ENCODE results near the gene MYLK. TPM values are rescaled to one million over a fixed set of nuclear protein-coding genes. Genes with fewer than 3 reads are reported as not detected.

The MYLK gene
- polyA plus RNA-seq, 3 donors, result 0.35 to 1.3 (median 0.51) TPM

- TF ChIP-seq CTCF (IDR thresholded peaks at IDR 0.05), result no peak
- Mint-ChIP-seq H3K27ac (no peak overlapping the region), H3K27me3 (ENCODE audit: low read depth in 3 of 3) (peaks cover 0 to 6% (median 1%) of the 10 kb centered on the region in 3 donors), H3K9me3 (peaks cover 0 to 2% (median 0%) of the 10 kb centered on the region in 7 donors), H3K4me3 (no peak overlapping the region), H3K36me3 (no peaks in the 10 kb centered on the region), H3K4me1 (peaks cover 3% of the 10 kb centered on the region)
- no peak for DNase-seq
- Histone ChIP-seq H3K36me3 (replicated peaks in 1 of 2; ENCODE audit: control insufficient read depth in 1 of 2, insufficient read depth in 2 of 2, low read length in 2 of 2) (no peaks in the 10 kb centered on the region), H2AFZ (ENCODE audit: insufficient read depth, low read depth, low read length, poor library complexity, severe bottlenecking) (no peak overlapping the region), H3K27me3 (ENCODE audit: control insufficient read depth in 2 of 2, insufficient read depth in 2 of 2, low read length in 2 of 2) (no peaks in the 10 kb centered on the region), H3K27ac (ENCODE audit: low read depth in 1 of 2, low read length in 2 of 2) (no peak overlapping the region), H3K9ac (ENCODE audit: insufficient read depth, low read length, poor library complexity, severe bottlenecking) (no peak overlapping the region), H3K9me3 (replicated peaks in 1 of 2; ENCODE audit: control insufficient read depth in 1 of 2, insufficient read depth in 1 of 2, low read length in 2 of 2) (no peaks in the 10 kb centered on the region), H3K4me1 (ENCODE audit: control insufficient read depth in 1 of 2, insufficient read depth in 2 of 2, low read length in 2 of 2) (no peaks in the 10 kb centered on the region), H3K4me2 (replicated peaks; ENCODE audit: extremely low read depth, low read length, poor library complexity, severe bottlenecking) (no peak overlapping the region), H4K20me1 (ENCODE audit: insufficient read depth, low read length) (no peaks in the 10 kb centered on the region), H3K4me3 (replicated peaks in 1 of 3; ENCODE audit: low read depth in 2 of 3, low read length in 3 of 3) (no peak overlapping the region), H3K79me2 (ENCODE audit: insufficient read depth, low read length) (no peaks in the 10 kb centered on the region)
- intact Hi-C loops (cut with micrococcal nuclease), result no loop called here
- WGBS (ENCODE audit: insufficient coverage), result 100% methylated on average over 4 of the region's 8 CpGs
Observed at GRCh38 chr3:123778991-123779622, 105.0 kb downstream of the MYLK start.

- peaks cover 0 to 2% (median 0%) of the 10 kb centered on the region in 7 donors for H3K9me3 Mint-ChIP-seq
- H3K9ac ChIP-seq (ENCODE audit: insufficient read depth, low read length, poor library complexity, severe bottlenecking), result no peak overlapping the region
- no peak overlapping the region for H3K4me3 ChIP-seq (replicated peaks in 1 of 3; ENCODE audit: low read depth in 2 of 3, low read length in 3 of 3)
- no peaks in the 10 kb centered on the region for H3K36me3 ChIP-seq (replicated peaks in 1 of 2; ENCODE audit: control insufficient read depth in 1 of 2, insufficient read depth in 2 of 2, low read length in 2 of 2)
- no peak overlapping the region for H3K4me3 Mint-ChIP-seq
- H3K27me3 ChIP-seq (ENCODE audit: control insufficient read depth in 2 of 2, insufficient read depth in 2 of 2, low read length in 2 of 2), result no peaks in the 10 kb centered on the region
- H3K4me2 ChIP-seq (replicated peaks; ENCODE audit: extremely low read depth, low read length, poor library complexity, severe bottlenecking), result no peak overlapping the region
- no peaks in the 10 kb centered on the region for H3K9me3 ChIP-seq (replicated peaks in 1 of 2; ENCODE audit: control insufficient read depth in 1 of 2, insufficient read depth in 1 of 2, low read length in 2 of 2)
- no peak for DNase-seq
- 93% methylated on average over 3 of the region's 7 CpGs for WGBS (ENCODE audit: insufficient coverage)
- no peak overlapping the region for H3K27ac Mint-ChIP-seq
- H3K36me3 Mint-ChIP-seq, result no peaks in the 10 kb centered on the region
- no peak overlapping the region for H3K27ac ChIP-seq (ENCODE audit: low read depth in 1 of 2, low read length in 2 of 2)
- no peak for TF ChIP-seq CTCF (IDR thresholded peaks at IDR 0.05)
- no peaks in the 10 kb centered on the region for H4K20me1 ChIP-seq (ENCODE audit: insufficient read depth, low read length)
- no peaks in the 10 kb centered on the region for H3K79me2 ChIP-seq (ENCODE audit: insufficient read depth, low read length)
- no peak overlapping the region for H2AFZ ChIP-seq (ENCODE audit: insufficient read depth, low read depth, low read length, poor library complexity, severe bottlenecking)
- no peaks in the 10 kb centered on the region for H3K4me1 ChIP-seq (ENCODE audit: control insufficient read depth in 1 of 2, insufficient read depth in 2 of 2, low read length in 2 of 2)
- H3K4me1 Mint-ChIP-seq, result peaks cover 3% of the 10 kb centered on the region
- H3K27me3 Mint-ChIP-seq (ENCODE audit: low read depth in 3 of 3), result peaks cover 0 to 6% (median 1%) of the 10 kb centered on the region in 3 donors
- intact Hi-C loops (cut with micrococcal nuclease), result no loop called here
Observed at GRCh38 chr3:123778525-123778924, 105.6 kb downstream of the MYLK start.

All from CD14-positive monocyte (primary cell).